ENCODE results near the gene AXIN1.

AXIN1 gene

GRCh38 chr16:301235-301634, 51.3 kb downstream of the AXIN1 start:
- DNase-seq (ENCODE audit: low read depth) = no peak
- TF ChIP-seq, protein P1, sequence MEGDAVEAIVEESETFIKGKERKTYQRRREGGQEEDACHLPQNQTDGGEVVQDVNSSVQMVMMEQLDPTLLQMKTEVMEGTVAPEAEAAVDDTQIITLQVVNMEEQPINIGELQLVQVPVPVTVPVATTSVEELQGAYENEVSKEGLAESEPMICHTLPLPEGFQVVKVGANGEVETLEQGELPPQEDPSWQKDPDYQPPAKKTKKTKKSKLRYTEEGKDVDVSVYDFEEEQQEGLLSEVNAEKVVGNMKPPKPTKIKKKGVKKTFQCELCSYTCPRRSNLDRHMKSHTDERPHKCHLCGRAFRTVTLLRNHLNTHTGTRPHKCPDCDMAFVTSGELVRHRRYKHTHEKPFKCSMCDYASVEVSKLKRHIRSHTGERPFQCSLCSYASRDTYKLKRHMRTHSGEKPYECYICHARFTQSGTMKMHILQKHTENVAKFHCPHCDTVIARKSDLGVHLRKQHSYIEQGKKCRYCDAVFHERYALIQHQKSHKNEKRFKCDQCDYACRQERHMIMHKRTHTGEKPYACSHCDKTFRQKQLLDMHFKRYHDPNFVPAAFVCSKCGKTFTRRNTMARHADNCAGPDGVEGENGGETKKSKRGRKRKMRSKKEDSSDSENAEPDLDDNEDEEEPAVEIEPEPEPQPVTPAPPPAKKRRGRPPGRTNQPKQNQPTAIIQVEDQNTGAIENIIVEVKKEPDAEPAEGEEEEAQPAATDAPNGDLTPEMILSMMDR (IDR thresholded peaks at IDR 0.05; ENCODE audit: insufficient read depth, low read depth, low read length, missing control alignments) = no peak
- H3K4me3 ChIP-seq (ENCODE audit: low read length) = no peak overlapping the region

GRCh38 chr16:297832-298231, 54.7 kb downstream of the AXIN1 start:
- TF ChIP-seq, protein P1 (IDR thresholded peaks at IDR 0.05; ENCODE audit: insufficient read depth, low read depth, low read length, missing control alignments) = no peak
- no peak for DNase-seq (ENCODE audit: low read depth)
- no peak overlapping the region for H3K4me3 ChIP-seq (ENCODE audit: low read length)

- no peak for DNase-seq (ENCODE audit: low read depth)
- H3K4me3 ChIP-seq (ENCODE audit: low read length) = no peak overlapping the region
- TF ChIP-seq, protein P1 (IDR thresholded peaks at IDR 0.05; ENCODE audit: insufficient read depth, low read depth, low read length, missing control alignments) = no peak
Measured at GRCh38 chr16:296806-297510, 55.6 kb downstream of the AXIN1 start.

- DNase-seq (ENCODE audit: low read depth) = no peak
- H3K4me3 ChIP-seq (ENCODE audit: low read length) = no peak overlapping the region
- TF ChIP-seq, protein P1 (IDR thresholded peaks at IDR 0.05; ENCODE audit: insufficient read depth, low read depth, low read length, missing control alignments) = no peak
Measured at GRCh38 chr16:296276-296675, 56.2 kb downstream of the AXIN1 start.

GRCh38 chr16:293043-293775, 59.3 kb downstream of the AXIN1 start:
- TF ChIP-seq, protein P1 (IDR thresholded peaks at IDR 0.05; ENCODE audit: insufficient read depth, low read depth, low read length, missing control alignments) = no peak
- no peak overlapping the region for H3K4me3 ChIP-seq (ENCODE audit: low read length)
- no peak for DNase-seq (ENCODE audit: low read depth)

DNA sequence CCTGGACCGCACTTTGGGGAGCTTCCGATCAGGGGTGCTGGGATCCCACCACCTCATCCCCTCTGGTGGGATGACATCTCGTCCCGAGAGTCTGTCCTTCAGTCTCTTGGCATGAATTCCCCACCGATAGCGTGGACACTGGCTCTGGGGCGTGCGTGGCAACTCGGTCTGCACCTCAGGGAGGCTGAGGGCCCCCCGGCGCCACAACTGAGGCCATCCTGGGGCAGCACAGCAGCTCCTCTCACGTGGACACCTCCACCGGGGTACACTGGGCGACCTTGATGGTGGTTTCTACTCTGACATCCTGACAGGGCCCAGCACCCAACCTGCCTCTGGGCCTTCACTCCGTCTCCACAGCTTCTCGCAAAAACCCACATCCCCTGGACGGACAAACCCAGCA, 61.0 kb downstream of the AXIN1 start:
- H3K4me3 ChIP-seq (ENCODE audit: low read length) = no peak overlapping the region
- DNase-seq (ENCODE audit: low read depth) = no peak
- TF ChIP-seq, protein P1 (IDR thresholded peaks at IDR 0.05; ENCODE audit: insufficient read depth, low read depth, low read length, missing control alignments) = no peak

Data from epithelial cell of esophagus (primary cell).